Measurements from ENCODE around the gene TMEM131. TPM values are rescaled to one million over a fixed set of nuclear protein-coding genes. Genes with fewer than 3 reads are reported as not detected.
"Not testable (repeated sequence)": the region's sequence is repeated elsewhere in the genome, so short reads cannot be mapped to it uniquely, and the experiment has no call there.

TMEM131 gene
- total and polyA plus RNA-seq, 5 donors: 11.5 to 32.7 (median 28.8) TPM

DNA sequence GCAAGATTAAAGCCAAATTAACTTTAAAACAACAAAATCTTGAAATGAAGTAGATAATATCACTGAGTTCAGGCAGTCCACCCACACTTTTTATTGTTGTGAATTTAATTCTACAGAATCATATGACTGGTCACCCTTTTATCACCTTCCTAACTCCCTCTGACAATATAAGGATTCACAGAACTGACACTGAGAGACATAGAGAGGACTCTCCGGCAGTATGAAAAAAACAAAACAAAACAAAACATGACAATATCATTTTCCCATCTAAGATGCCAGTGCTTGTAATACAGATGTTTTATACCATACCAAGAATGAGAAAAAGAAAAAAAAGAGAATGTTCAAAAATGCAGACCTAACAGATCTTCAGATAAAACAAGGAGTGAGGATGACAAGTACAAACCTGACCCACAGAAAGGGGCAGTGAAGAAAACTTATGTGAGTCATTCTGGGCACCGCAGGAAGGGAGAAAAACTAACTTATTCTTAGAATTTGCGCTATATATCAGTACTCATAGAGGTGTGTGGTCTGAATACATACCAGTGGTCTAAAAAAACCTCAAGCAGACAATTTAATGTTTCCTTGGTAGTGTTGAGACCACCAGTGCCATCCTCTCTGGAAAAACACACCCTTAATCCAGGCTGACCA is 145.7 kb downstream of the TMEM131 start:
- no peaks in the 10 kb centered on the region for H3K27me3 ChIP-seq (ENCODE audit: control insufficient read depth, insufficient read depth)
- H3K27ac ChIP-seq (ENCODE audit: low read length): no peak overlapping the region
- H3K4me3 ChIP-seq (ENCODE audit: low read length): no peak overlapping the region
- H3K4me1 ChIP-seq (ENCODE audit: control insufficient read depth, insufficient read depth, low read length): peaks cover 1% of the 10 kb centered on the region
- H3K9me3 ChIP-seq (ENCODE audit: control insufficient read depth, low read length): no peaks in the 10 kb centered on the region
- WGBS: 76% methylated on average over 3 of the region's 3 CpGs
- no peak for DNase-seq
- ATAC-seq: no peak
- intact Hi-C loops (cut with DNase I): no loop called here

DNA sequence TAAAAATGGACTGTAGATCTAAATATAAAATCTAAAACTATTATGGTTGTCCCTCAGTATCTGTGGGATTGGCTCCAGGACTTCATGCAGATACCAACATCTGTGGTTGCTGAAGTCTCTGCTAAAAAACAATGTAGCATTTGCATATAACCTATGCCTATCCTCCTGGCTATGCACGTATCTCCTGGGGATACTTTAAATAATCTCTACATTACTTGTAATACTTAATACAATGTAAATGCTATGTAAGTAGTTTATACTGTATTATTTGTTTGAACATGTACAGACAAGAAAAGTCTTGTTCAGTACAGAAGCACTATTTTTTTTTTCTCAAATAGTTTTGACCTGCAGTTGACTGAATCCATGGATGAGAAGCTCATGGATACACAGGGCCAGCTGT is 147.4 kb downstream of the TMEM131 start:
- intact Hi-C loops (cut with DNase I): no loop called here
- Histone ChIP-seq H3K9me3 (ENCODE audit: control insufficient read depth, low read length) (no peaks in the 10 kb centered on the region), H3K27ac (ENCODE audit: low read length) (no peak overlapping the region), H3K4me1 (ENCODE audit: control insufficient read depth, insufficient read depth, low read length) (no peaks in the 10 kb centered on the region), H3K27me3 (ENCODE audit: control insufficient read depth, insufficient read depth) (no peaks in the 10 kb centered on the region), H3K4me3 (ENCODE audit: low read length) (no peak overlapping the region)
- no peak for ATAC-seq
- WGBS: 75% methylated on average over 1 of the region's 1 CpG
- no peak for DNase-seq

GRCh38 chr2:97846716-97847115 is 149.0 kb downstream of the TMEM131 start:
- intact Hi-C loops (cut with DNase I); H3K9me3 ChIP-seq (ENCODE audit: control insufficient read depth, low read length); H3K27ac ChIP-seq (ENCODE audit: low read length); H3K4me3 ChIP-seq (ENCODE audit: low read length); H3K4me1 ChIP-seq (ENCODE audit: control insufficient read depth, insufficient read depth, low read length); H3K27me3 ChIP-seq (ENCODE audit: control insufficient read depth, insufficient read depth); DNase-seq; ATAC-seq: not testable (repeated sequence)
- 99% methylated on average over 11 of the region's 12 CpGs for WGBS

GRCh38 chr2:97845818-97846217 is 149.9 kb downstream of the TMEM131 start:
- Histone ChIP-seq H3K9me3 (ENCODE audit: control insufficient read depth, low read length) (no peaks in the 10 kb centered on the region), H3K27ac (ENCODE audit: low read length) (no peak overlapping the region), H3K4me3 (ENCODE audit: low read length) (no peak overlapping the region), H3K4me1 (ENCODE audit: control insufficient read depth, insufficient read depth, low read length) (no peaks in the 10 kb centered on the region), H3K27me3 (ENCODE audit: control insufficient read depth, insufficient read depth) (no peaks in the 10 kb centered on the region)
- ATAC-seq: no peak
- DNase-seq: no peak
- 91% methylated on average over 6 of the region's 6 CpGs for WGBS
- intact Hi-C loops (cut with DNase I): no loop called here

- H3K4me3 ChIP-seq (ENCODE audit: low read length): no peak overlapping the region
- no peak overlapping the region for H3K27ac ChIP-seq (ENCODE audit: low read length)
- intact Hi-C loops (cut with DNase I): no loop called here
- ATAC-seq (no peak), DNase-seq (no peak)
- no peaks in the 10 kb centered on the region for H3K27me3 ChIP-seq (ENCODE audit: control insufficient read depth, insufficient read depth)
- 65% methylated on average over 4 of the region's 4 CpGs for WGBS
- no peaks in the 10 kb centered on the region for H3K9me3 ChIP-seq (ENCODE audit: control insufficient read depth, low read length)
- no peaks in the 10 kb centered on the region for H3K4me1 ChIP-seq (ENCODE audit: control insufficient read depth, insufficient read depth, low read length)
Measured at GRCh38 chr2:97845133-97845532, 150.6 kb downstream of the TMEM131 start.

GRCh38 chr2:97844311-97844859 is 151.4 kb downstream of the TMEM131 start:
- WGBS: 39% methylated on average over 2 of the region's 2 CpGs
- Histone ChIP-seq H3K27me3 (ENCODE audit: control insufficient read depth, insufficient read depth) (no peaks in the 10 kb centered on the region), H3K27ac (ENCODE audit: low read length) (no peak overlapping the region), H3K4me3 (ENCODE audit: low read length) (no peak overlapping the region), H3K4me1 (ENCODE audit: control insufficient read depth, insufficient read depth, low read length) (no peaks in the 10 kb centered on the region), H3K9me3 (ENCODE audit: control insufficient read depth, low read length) (no peaks in the 10 kb centered on the region)
- intact Hi-C loops (cut with DNase I): no loop called here
- DNase-seq (no peak), ATAC-seq (no peak)

GRCh38 chr2:97840198-97840597 is 155.6 kb downstream of the TMEM131 start:
- intact Hi-C loops (cut with DNase I): no loop called here
- DNase-seq (no peak), ATAC-seq (no peak)
- Histone ChIP-seq H3K9me3 (ENCODE audit: control insufficient read depth, low read length) (no peaks in the 10 kb centered on the region), H3K27me3 (ENCODE audit: control insufficient read depth, insufficient read depth) (no peaks in the 10 kb centered on the region), H3K4me1 (ENCODE audit: control insufficient read depth, insufficient read depth, low read length) (no peaks in the 10 kb centered on the region), H3K27ac (ENCODE audit: low read length) (no peak overlapping the region), H3K4me3 (ENCODE audit: low read length) (no peak overlapping the region)
- WGBS: 90% methylated on average over 6 of the region's 6 CpGs

GRCh38 chr2:97834610-97835009 is 161.1 kb downstream of the TMEM131 start:
- Histone ChIP-seq H3K9me3 (ENCODE audit: control insufficient read depth, low read length) (no peaks in the 10 kb centered on the region), H3K4me1 (ENCODE audit: control insufficient read depth, insufficient read depth, low read length) (no peaks in the 10 kb centered on the region), H3K27ac (ENCODE audit: low read length) (no peak overlapping the region), H3K4me3 (ENCODE audit: low read length) (no peak overlapping the region), H3K27me3 (ENCODE audit: control insufficient read depth, insufficient read depth) (no peaks in the 10 kb centered on the region)
- ATAC-seq (no peak), DNase-seq (no peak)
- 64% methylated on average over 1 of the region's 1 CpG for WGBS
- intact Hi-C loops (cut with DNase I): no loop called here

- no peak for ATAC-seq
- DNase-seq: no peak
- WGBS: 79% methylated on average over 2 of the region's 2 CpGs
- H3K27me3 ChIP-seq (ENCODE audit: control insufficient read depth, insufficient read depth): no peaks in the 10 kb centered on the region
- intact Hi-C loops (cut with DNase I): no loop called here
- H3K9me3 ChIP-seq (ENCODE audit: control insufficient read depth, low read length): no peaks in the 10 kb centered on the region
- H3K27ac ChIP-seq (ENCODE audit: low read length): no peak overlapping the region
- no peak overlapping the region for H3K4me3 ChIP-seq (ENCODE audit: low read length)
- no peaks in the 10 kb centered on the region for H3K4me1 ChIP-seq (ENCODE audit: control insufficient read depth, insufficient read depth, low read length)
Measured at GRCh38 chr2:97831121-97831520, 164.6 kb downstream of the TMEM131 start.

- ATAC-seq; H3K27me3 ChIP-seq (ENCODE audit: control insufficient read depth, insufficient read depth); intact Hi-C loops (cut with DNase I); H3K27ac ChIP-seq (ENCODE audit: low read length); H3K9me3 ChIP-seq (ENCODE audit: control insufficient read depth, low read length); H3K4me3 ChIP-seq (ENCODE audit: low read length); H3K4me1 ChIP-seq (ENCODE audit: control insufficient read depth, insufficient read depth, low read length); DNase-seq: not testable (repeated sequence)
- 96% methylated on average over 10 of the region's 10 CpGs for WGBS
Measured at GRCh38 chr2:97829255-97829654, 166.5 kb downstream of the TMEM131 start.

GRCh38 chr2:97827013-97827412 is 168.7 kb downstream of the TMEM131 start:
- H3K4me1 ChIP-seq (ENCODE audit: control insufficient read depth, insufficient read depth, low read length); ATAC-seq; H3K27ac ChIP-seq (ENCODE audit: low read length); intact Hi-C loops (cut with DNase I); H3K27me3 ChIP-seq (ENCODE audit: control insufficient read depth, insufficient read depth); H3K4me3 ChIP-seq (ENCODE audit: low read length); H3K9me3 ChIP-seq (ENCODE audit: control insufficient read depth, low read length): not testable (repeated sequence)
- peak in 1 of 3 donors; percentile 28 for DNase-seq
- 98% methylated on average over 19 of the region's 19 CpGs for WGBS
